Peyer's patch (tissue), 4 donors: ENCODE measurements around the gene ANO7. TPM values are rescaled to one million over a fixed set of nuclear protein-coding genes. Genes with fewer than 3 reads are reported as not detected.

Source experiments
- DNase-seq, 3 donors: peaks; one replicate each; pipeline ENCODE4 v3.0.0-alpha.2; 2017 to 2019
- H3K27ac ChIP-seq, 4 donors: fragments of 200-600 bp; sonication (generic); one replicate each; pipeline ENCODE4 v1.5.1; 2016 to 2019
- H3K27me3 ChIP-seq, 2 donors: fragments of 200-600 bp; sonication (generic); one replicate each; pipeline ENCODE4 v1.5.1; 2019
- H3K36me3 ChIP-seq, 3 donors: fragments of 200-600 bp; sonication (generic); one replicate each; pipeline ENCODE4 v1.5.1; 2016 to 2019
- H3K4me1 ChIP-seq, 4 donors: fragments of 200-600 bp; sonication (generic); one replicate each; pipeline ENCODE4 v1.5.1; 2016 to 2019
- H3K4me3 ChIP-seq, 4 donors: fragments of 200-600 bp; sonication (generic); 1 replicate in 3 of 4; 2 replicates in 1 of 4; pipeline ENCODE4 v1.5.1; 2016 to 2019; ENCODE audit warnings: mild to moderate bottlenecking in 1 of 4
- H3K9me3 ChIP-seq, 4 donors: fragments of 200-600 bp; sonication (generic); one replicate each; pipeline ENCODE4 v1.5.1; 2016 to 2019; ENCODE audit warnings: mild to moderate bottlenecking in 1 of 4
- POLR2A ChIP-seq, 2 donors: fragments of 450-650 bp; IDR thresholded peaks; one replicate each; pipeline ENCODE4 v1.5.1; 2017; ENCODE audit warnings: antibody characterized with exemption in 2 of 2, mild to moderate bottlenecking in 2 of 2, moderate library complexity in 2 of 2
- total RNA-seq, 4 donors: library from RNA; depleted of rRNA; stranded (reverse); fragments of >200 nt; gene quantifications; one replicate each; pipeline ENCODE4 v1.1.0, GENCODE V29; 2016
- TF ChIP-seq, protein P1 (sequence below), 6 experiments: fragments of 450-650 bp in 4 of 6; fragments of 200-600 bp in 2 of 6; sonication (generic) in 1 of 6; IDR thresholded peaks; one replicate each; pipeline ENCODE4 v1.5.1; 2017 to 2019; ENCODE audit warnings: antibody characterized with exemption in 6 of 6, mild to moderate bottlenecking in 3 of 6, moderate library complexity in 1 of 6

Gene ANO7
- total RNA-seq, 4 donors from 2014 or later = 89.1 to 188 (median 102) TPM

GRCh38 chr2:241154915-241155314, 33.6 kb upstream of the ANO7 start:
- no peak for DNase-seq
- no peak overlapping the region for H3K27ac ChIP-seq
- H3K36me3 ChIP-seq = peaks cover 0 to 27% (median 0%) of the 10 kb centered on the region in 3 donors
- TF ChIP-seq POLR2A (IDR thresholded peaks at IDR 0.05) = no peak
- TF ChIP-seq, protein P1, sequence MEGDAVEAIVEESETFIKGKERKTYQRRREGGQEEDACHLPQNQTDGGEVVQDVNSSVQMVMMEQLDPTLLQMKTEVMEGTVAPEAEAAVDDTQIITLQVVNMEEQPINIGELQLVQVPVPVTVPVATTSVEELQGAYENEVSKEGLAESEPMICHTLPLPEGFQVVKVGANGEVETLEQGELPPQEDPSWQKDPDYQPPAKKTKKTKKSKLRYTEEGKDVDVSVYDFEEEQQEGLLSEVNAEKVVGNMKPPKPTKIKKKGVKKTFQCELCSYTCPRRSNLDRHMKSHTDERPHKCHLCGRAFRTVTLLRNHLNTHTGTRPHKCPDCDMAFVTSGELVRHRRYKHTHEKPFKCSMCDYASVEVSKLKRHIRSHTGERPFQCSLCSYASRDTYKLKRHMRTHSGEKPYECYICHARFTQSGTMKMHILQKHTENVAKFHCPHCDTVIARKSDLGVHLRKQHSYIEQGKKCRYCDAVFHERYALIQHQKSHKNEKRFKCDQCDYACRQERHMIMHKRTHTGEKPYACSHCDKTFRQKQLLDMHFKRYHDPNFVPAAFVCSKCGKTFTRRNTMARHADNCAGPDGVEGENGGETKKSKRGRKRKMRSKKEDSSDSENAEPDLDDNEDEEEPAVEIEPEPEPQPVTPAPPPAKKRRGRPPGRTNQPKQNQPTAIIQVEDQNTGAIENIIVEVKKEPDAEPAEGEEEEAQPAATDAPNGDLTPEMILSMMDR (IDR thresholded peaks at IDR 0.05) = no peak
- H3K9me3 ChIP-seq = no peaks in the 10 kb centered on the region
- H3K4me3 ChIP-seq = no peak overlapping the region
- peaks cover 0 to 10% (median 5%) of the 10 kb centered on the region in 4 donors for H3K4me1 ChIP-seq
- H3K27me3 ChIP-seq = no peaks in the 10 kb centered on the region

DNA sequence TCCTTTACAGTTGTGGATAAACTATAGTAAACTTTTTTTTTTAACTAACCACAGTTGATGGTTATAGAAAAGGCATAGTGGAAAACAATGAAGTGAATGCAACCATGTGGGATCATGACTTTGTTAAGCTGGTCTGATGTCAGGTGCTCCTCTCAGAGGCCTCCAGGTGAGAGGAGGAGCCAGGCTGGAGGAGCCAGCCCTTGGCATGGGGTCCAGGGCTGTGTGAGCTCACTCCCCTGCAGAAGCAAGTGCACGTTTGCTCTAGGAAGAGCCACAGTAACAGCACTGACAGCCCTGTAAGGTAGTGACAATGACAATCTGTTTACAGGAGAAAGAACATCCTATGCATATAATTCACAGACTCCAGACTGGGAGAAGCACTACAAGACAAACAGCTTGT, 32.5 kb upstream of the ANO7 start:
- Histone ChIP-seq H3K36me3 (peaks cover 0 to 35% (median 0%) of the 10 kb centered on the region in 3 donors), H3K27ac (no peak overlapping the region), H3K9me3 (no peaks in the 10 kb centered on the region), H3K4me1 (peaks cover 0 to 10% (median 5%) of the 10 kb centered on the region in 4 donors), H3K27me3 (no peaks in the 10 kb centered on the region), H3K4me3 (no peak overlapping the region)
- DNase-seq = no peak
- TF ChIP-seq POLR2A (IDR thresholded peaks at IDR 0.05) = no peak
- TF ChIP-seq, protein P1 (IDR thresholded peaks at IDR 0.05) = no peak

GRCh38 chr2:241156971-241157441, 31.5 kb upstream of the ANO7 start:
- no peak for TF ChIP-seq POLR2A (IDR thresholded peaks at IDR 0.05)
- H3K4me3 ChIP-seq = no peak overlapping the region
- no peaks in the 10 kb centered on the region for H3K27me3 ChIP-seq
- H3K36me3 ChIP-seq = peaks cover 0 to 35% (median 0%) of the 10 kb centered on the region in 3 donors
- H3K4me1 ChIP-seq = no peaks in the 10 kb centered on the region
- H3K27ac ChIP-seq = no peak overlapping the region
- DNase-seq = no peak
- no peaks in the 10 kb centered on the region for H3K9me3 ChIP-seq

- TF ChIP-seq, protein P1 (IDR thresholded peaks at IDR 0.05) = no peak
- no peak for TF ChIP-seq POLR2A (IDR thresholded peaks at IDR 0.05)
- H3K27ac ChIP-seq = no peak overlapping the region
- H3K9me3 ChIP-seq = no peaks in the 10 kb centered on the region
- H3K27me3 ChIP-seq = no peaks in the 10 kb centered on the region
- no peak overlapping the region for H3K4me3 ChIP-seq
- peaks cover 0 to 35% (median 0%) of the 10 kb centered on the region in 3 donors for H3K36me3 ChIP-seq
- no peak for DNase-seq
- no peaks in the 10 kb centered on the region for H3K4me1 ChIP-seq
These were observed 30.5 kb upstream of the ANO7 start for GRCh38 chr2:241157841-241158545.

DNA sequence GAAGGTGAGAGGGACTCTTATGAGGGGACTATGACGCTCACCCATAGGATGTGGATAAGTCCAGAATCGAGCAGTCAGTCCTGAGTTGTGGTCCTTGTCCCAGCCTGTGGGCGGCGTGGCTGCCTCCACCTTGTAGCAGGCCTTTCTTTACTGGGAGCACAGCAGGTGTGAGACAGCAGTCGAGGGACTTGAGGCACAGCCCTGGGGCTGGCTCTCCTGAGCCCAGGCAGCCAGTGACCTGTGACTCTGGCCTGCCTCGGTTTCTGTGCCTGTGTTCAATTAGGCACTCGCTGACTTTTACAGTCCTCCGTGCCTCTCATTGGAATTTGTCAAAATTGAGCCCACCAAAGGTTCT, 30.0 kb upstream of the ANO7 start:
- Histone ChIP-seq H3K9me3 (no peaks in the 10 kb centered on the region), H3K4me1 (no peaks in the 10 kb centered on the region), H3K27me3 (no peaks in the 10 kb centered on the region), H3K4me3 (no peak overlapping the region), H3K27ac (no peak overlapping the region), H3K36me3 (peaks cover 0 to 39% (median 0%) of the 10 kb centered on the region in 3 donors)
- DNase-seq = no peak
- TF ChIP-seq POLR2A (IDR thresholded peaks at IDR 0.05) = no peak
- TF ChIP-seq, protein P1 (IDR thresholded peaks at IDR 0.05) = no peak

GRCh38 chr2:241159116-241159515, 29.4 kb upstream of the ANO7 start:
- Histone ChIP-seq H3K27me3 (no peaks in the 10 kb centered on the region), H3K36me3 (peaks cover 0 to 45% (median 0%) of the 10 kb centered on the region in 3 donors), H3K4me3 (no peak overlapping the region), H3K4me1 (no peaks in the 10 kb centered on the region), H3K9me3 (no peaks in the 10 kb centered on the region), H3K27ac (no peak overlapping the region)
- TF ChIP-seq POLR2A (IDR thresholded peaks at IDR 0.05) = no peak
- TF ChIP-seq, protein P1 (IDR thresholded peaks at IDR 0.05) = no peak
- DNase-seq = no peak
